PC-3 (cell line): ENCODE data around the gene ITGB4. TPM values are rescaled to one million over a fixed set of nuclear protein-coding genes. Genes with fewer than 3 reads are reported as not detected.

Experiments used
- ATAC-seq: fragments of 200-7000 bp; cut with Tn5 transposase; 2 replicates; pipeline ENCODE4 v1.9.1; 2020; ENCODE audit warnings: mild to moderate bottlenecking, moderate library complexity
- BruUV-seq: library from RNA; stranded (reverse); fragments of 400-500 nt; replicated peaks from 2 replicates; lab custom pipeline; 2021; lab: Mats Ljungman, UMichigan
- CTCF ChIA-PET: fragments of 300-600 bp; sonication (Branson Sonifier 250); formaldehyde crosslinking; loops from one replicate; lab custom pipeline; 2022; ENCODE audit warnings: antibody characterized with exemption; lab: Charles Lee
- POLR2A ChIA-PET: fragments of 300-600 bp; sonication (Branson Sonifier 250); formaldehyde crosslinking; loops from one replicate; lab custom pipeline; 2022; ENCODE audit warnings: antibody characterized with exemption; ENCODE audit not compliant: unreplicated experiment; lab: Charles Lee
- DNase-seq: peaks from one replicate; pipeline ENCODE4 v3.0.0-alpha.2; 2015
- H2AFZ ChIP-seq: fragments of 300-600 bp; sonication (generic); 2 replicates; pipeline ENCODE4 v1.6.0; 2016; ENCODE audit warnings: antibody characterized with exemption, low read length
- H3F3A ChIP-seq: fragments of 300-600 bp; sonication (generic); one replicate; pipeline ENCODE4 v1.6.0; 2017; ENCODE audit warnings: antibody characterized with exemption, low read length, control low read depth, mild to moderate bottlenecking; ENCODE audit not compliant: unreplicated experiment
- H3K27ac ChIP-seq: fragments of 300-600 bp; sonication (generic); 2 replicates; pipeline ENCODE4 v1.5.1; 2016; ENCODE audit warnings: mild to moderate bottlenecking, low read length
- H3K27me3 ChIP-seq: fragments of 300-600 bp; sonication (generic); 2 replicates; pipeline ENCODE4 v1.6.1; 2016; ENCODE audit warnings: low read length, mixed read lengths
- H3K36me3 ChIP-seq: fragments of 300-600 bp; sonication (generic); 2 replicates; pipeline ENCODE4 v1.6.1; 2016; ENCODE audit warnings: low read depth, mixed run types, low read length, mixed read lengths
- H3K4me1 ChIP-seq: fragments of 300-600 bp; sonication (generic); 2 replicates; pipeline ENCODE4 v1.5.1; 2016; ENCODE audit warnings: low read length; ENCODE audit not compliant: insufficient read depth
- H3K4me2 ChIP-seq: fragments of 300-600 bp; sonication (generic); 2 replicates; pipeline ENCODE4 v1.6.0; 2016; ENCODE audit warnings: low read length
- H3K4me3 ChIP-seq: fragments of 300-600 bp; sonication (generic); 2 replicates; pipeline ENCODE4 v1.5.1; 2016; ENCODE audit warnings: mild to moderate bottlenecking, low read length, mixed read lengths
- H3K79me2 ChIP-seq: fragments of 300-600 bp; sonication (generic); 2 replicates; pipeline ENCODE4 v1.6.1; 2017; ENCODE audit warnings: low read length, mixed read lengths
- H3K9ac ChIP-seq: fragments of 300-600 bp; sonication (generic); 2 replicates; pipeline ENCODE4 v1.6.0; 2016; ENCODE audit warnings: mild to moderate bottlenecking, low read length
- H3K9me2 ChIP-seq: fragments of 300-600 bp; sonication (generic); replicated peaks from 2 replicates; pipeline ENCODE4 v1.6.1; 2016; ENCODE audit warnings: mixed run types, low read length, mixed read lengths
- H3K9me3 ChIP-seq: fragments of 300-600 bp; sonication (generic); 2 replicates; pipeline ENCODE4 v1.6.1; 2016; ENCODE audit warnings: low read length, mixed read lengths
- H4K20me1 ChIP-seq: fragments of 300-600 bp; sonication (generic); 2 replicates; pipeline ENCODE4 v1.6.1; 2016; ENCODE audit warnings: low read length, mixed read lengths
- CTCF ChIP-seq: fragments of 300-600 bp; sonication (generic); conservative IDR thresholded peaks from 2 replicates; pipeline ENCODE4 v1.5.1; 2017; ENCODE audit warnings: antibody characterized with exemption, low read depth, mild to moderate bottlenecking, low read length
- EZH2 ChIP-seq: fragments of 300-600 bp; sonication (generic); IDR thresholded peaks from one replicate; pipeline ENCODE4 v1.6.1; 2017; ENCODE audit warnings: antibody characterized with exemption, mild to moderate bottlenecking, low read length; ENCODE audit not compliant: unreplicated experiment
- EZH2phosphoT487 ChIP-seq: fragments of 300-600 bp; sonication (generic); IDR thresholded peaks from 2 replicates; pipeline ENCODE4 v1.6.1; 2018; ENCODE audit warnings: mild to moderate bottlenecking, antibody characterized with exemption, low read length, borderline replicate concordance
- intact Hi-C: fragments of 100-400 bp; cut with micrococcal nuclease; formaldehyde crosslinking; loops from 2 replicates; pipeline ENCODE4 v1.9.0; 2023
- total RNA-seq: library from RNA; depleted of rRNA; stranded (reverse); fragments of >200 nt; gene quantifications from 2 replicates; pipeline ENCODE4 v1.2.3, GENCODE V29; 2014

ITGB4 gene
- total RNA-seq, 1 experiment from 2014 or later = 273 TPM

GRCh38 chr17:75722542-75723095, 1.4 kb downstream of the ITGB4 start:
- DNase-seq (no peak), ATAC-seq (no peak)
- Histone ChIP-seq H3K27ac (peak overlapping the region; percentile 39), H3K9me3 (no peaks in the 10 kb centered on the region), H3K4me3 (peak overlapping the region; percentile 97), H3F3A (no peaks in the 10 kb centered on the region), H2AFZ (no peak overlapping the region), H3K9ac (peak overlapping the region; percentile 73), H3K27me3 (no peaks in the 10 kb centered on the region), H3K4me1 (peaks cover 30% of the 10 kb centered on the region), H4K20me1 (0 out of 2 replicates have a peak, but pooled peaks cover 12% of the 10 kb centered on the region), H3K36me3 (peaks cover 30% of the 10 kb centered on the region; the same call in 1 of the 2 replicates), H3K4me2 (peak overlapping the region; percentile 97), H3K9me2 (no peaks in the 10 kb centered on the region), H3K79me2 (peaks cover 40% of the 10 kb centered on the region)
- TSS peak; percentile 88 for BruUV-seq
- POLR2A ChIA-PET = no interaction called here
- CTCF ChIA-PET = interaction anchor here (0.6 kb wide), 1 partner anchor 24 kb away, joined by 3 read pairs; no protein-coding TSS in a partner anchor
- no peak for TF ChIP-seq EZH2phosphoT487
- TF ChIP-seq CTCF = no peak
- no peak for TF ChIP-seq EZH2
- intact Hi-C loops = loop anchor here (1.0 to 2.0 kb wide), 2 partner anchors 24 to 43 kb away; no protein-coding TSS in a partner anchor

GRCh38 chr17:75723171-75723930, 2.1 kb downstream of the ITGB4 start:
- H3K36me3 ChIP-seq = peaks cover 37% of the 10 kb centered on the region; the same call in 1 of the 2 replicates
- CTCF ChIA-PET = interaction anchor here (0.7 kb wide), 1 partner anchor 11 kb away, joined by 4 read pairs; no protein-coding TSS in a partner anchor

More at GRCh38 chr17:75723171-75723930, 2.1 kb downstream of the ITGB4 start:
- TF ChIP-seq EZH2phosphoT487 = no peak
- TF ChIP-seq EZH2 = no peak
- TF ChIP-seq CTCF = no peak
- peak; percentile 40 for ATAC-seq
- Histone ChIP-seq H2AFZ (no peak overlapping the region), H3K9me3 (no peaks in the 10 kb centered on the region), H3K4me2 (peak overlapping the region; percentile 97), H3K9me2 (no peaks in the 10 kb centered on the region), H3K27me3 (no peaks in the 10 kb centered on the region), H3F3A (no peaks in the 10 kb centered on the region), H3K4me1 (peaks cover 30% of the 10 kb centered on the region), H4K20me1 (0 out of 2 replicates have a peak, but pooled peaks cover 12% of the 10 kb centered on the region), H3K79me2 (peaks cover 40% of the 10 kb centered on the region), H3K27ac (peak overlapping the region; percentile 39), H3K9ac (peak overlapping the region; percentile 73), H3K4me3 (peak overlapping the region; percentile 97)
- DNase-seq = peak; percentile 87
- intact Hi-C loops = loop anchor here (1.0 to 2.0 kb wide), 2 partner anchors 23 to 44 kb away; no protein-coding TSS in a partner anchor
- POLR2A ChIA-PET = interaction anchor here (0.5 kb wide), 1 partner anchor 357 kb away, joined by 3 read pairs; no protein-coding TSS in a partner anchor
- no TSS peak for BruUV-seq
